Measurements from ENCODE around the gene PDE4D.

Gene PDE4D

DNA sequence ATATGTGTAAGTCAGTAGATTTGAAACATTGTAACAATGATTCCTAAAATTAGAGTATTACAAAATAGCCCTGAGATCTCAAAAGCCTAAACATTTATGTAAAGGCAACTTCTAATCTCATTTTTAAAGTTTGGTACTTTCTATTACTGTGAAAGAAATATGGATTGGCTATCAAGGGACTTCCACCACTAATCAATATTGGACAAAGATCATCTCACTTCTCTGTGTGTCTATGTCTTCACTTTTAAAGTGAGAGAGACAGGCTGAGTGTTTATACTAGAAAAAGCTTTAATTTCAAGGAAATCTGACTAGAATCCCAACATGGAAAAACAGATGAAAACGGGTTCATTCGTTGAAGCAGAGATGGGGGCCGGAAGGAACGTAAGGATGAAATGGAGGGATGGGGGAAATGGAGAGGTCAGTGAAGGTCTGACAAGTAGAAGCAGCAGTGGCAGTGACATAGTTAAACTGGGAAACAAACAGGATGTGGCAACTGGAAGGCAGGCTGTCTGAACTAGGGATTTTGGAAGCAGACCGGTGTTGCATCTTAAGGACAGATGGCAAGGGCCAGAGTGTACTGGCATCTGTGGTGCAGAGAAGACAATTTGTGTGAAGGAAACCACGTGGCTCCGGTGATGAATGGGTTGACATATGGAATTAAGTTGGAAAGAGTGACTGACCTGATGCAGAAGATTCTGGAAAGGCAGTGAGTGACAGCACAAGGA is 60.8 kb downstream of the PDE4D start:
- Histone ChIP-seq H3K36me3 (ENCODE audit: control insufficient read depth, insufficient read depth, low read length) (no peaks in the 10 kb centered on the region), H3K27me3 (replicated peaks; ENCODE audit: control insufficient read depth, insufficient read depth, low read length) (no peaks in the 10 kb centered on the region), H3K4me3 (replicated peaks; ENCODE audit: low read depth, low read length) (no peak overlapping the region)
- no peak for DNase-seq (ENCODE audit: extremely low read depth, insufficient read length)
- TF ChIP-seq, protein P1, sequence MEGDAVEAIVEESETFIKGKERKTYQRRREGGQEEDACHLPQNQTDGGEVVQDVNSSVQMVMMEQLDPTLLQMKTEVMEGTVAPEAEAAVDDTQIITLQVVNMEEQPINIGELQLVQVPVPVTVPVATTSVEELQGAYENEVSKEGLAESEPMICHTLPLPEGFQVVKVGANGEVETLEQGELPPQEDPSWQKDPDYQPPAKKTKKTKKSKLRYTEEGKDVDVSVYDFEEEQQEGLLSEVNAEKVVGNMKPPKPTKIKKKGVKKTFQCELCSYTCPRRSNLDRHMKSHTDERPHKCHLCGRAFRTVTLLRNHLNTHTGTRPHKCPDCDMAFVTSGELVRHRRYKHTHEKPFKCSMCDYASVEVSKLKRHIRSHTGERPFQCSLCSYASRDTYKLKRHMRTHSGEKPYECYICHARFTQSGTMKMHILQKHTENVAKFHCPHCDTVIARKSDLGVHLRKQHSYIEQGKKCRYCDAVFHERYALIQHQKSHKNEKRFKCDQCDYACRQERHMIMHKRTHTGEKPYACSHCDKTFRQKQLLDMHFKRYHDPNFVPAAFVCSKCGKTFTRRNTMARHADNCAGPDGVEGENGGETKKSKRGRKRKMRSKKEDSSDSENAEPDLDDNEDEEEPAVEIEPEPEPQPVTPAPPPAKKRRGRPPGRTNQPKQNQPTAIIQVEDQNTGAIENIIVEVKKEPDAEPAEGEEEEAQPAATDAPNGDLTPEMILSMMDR (IDR thresholded peaks at IDR 0.05; ENCODE audit: insufficient read depth, low read length, poor library complexity, severe bottlenecking) = no peak

DNA sequence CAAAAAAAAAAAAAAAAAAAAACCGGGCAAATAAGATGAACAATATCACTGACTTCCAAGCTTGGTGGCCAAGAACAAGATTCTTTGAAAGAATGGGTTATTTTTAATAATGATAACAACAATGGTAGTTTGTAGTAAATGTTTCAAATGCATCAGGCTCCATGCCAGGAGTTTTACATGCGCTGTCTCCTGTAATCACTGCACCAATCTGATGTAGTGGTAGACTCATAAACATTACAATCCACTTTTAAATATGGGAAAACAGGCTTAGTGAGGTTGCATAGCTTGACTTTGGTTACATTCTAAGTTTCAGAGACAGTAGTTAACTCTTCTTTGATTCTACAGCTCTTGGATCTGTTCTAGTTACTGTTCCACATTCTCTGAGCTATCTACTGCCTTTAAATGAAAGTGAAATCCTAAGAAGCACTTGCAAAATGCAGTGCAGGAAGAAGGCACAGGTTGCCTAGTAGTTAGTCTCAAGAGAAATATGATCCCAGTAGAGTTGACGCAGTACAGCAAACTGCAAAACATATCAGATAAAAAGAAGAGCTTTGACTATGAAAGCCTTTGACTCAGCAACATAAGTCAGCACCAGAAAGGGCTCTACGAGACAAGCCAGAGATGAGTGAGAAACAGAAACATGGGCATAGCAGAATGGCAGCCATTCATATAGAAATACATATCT is 62.1 kb downstream of the PDE4D start:
- Histone ChIP-seq H3K27me3 (replicated peaks; ENCODE audit: control insufficient read depth, insufficient read depth, low read length) (no peaks in the 10 kb centered on the region), H3K36me3 (ENCODE audit: control insufficient read depth, insufficient read depth, low read length) (no peaks in the 10 kb centered on the region), H3K4me3 (replicated peaks; ENCODE audit: low read depth, low read length) (no peak overlapping the region)
- DNase-seq (ENCODE audit: extremely low read depth, insufficient read length) = no peak
- TF ChIP-seq, protein P1 (IDR thresholded peaks at IDR 0.05; ENCODE audit: insufficient read depth, low read length, poor library complexity, severe bottlenecking) = no peak

DNA sequence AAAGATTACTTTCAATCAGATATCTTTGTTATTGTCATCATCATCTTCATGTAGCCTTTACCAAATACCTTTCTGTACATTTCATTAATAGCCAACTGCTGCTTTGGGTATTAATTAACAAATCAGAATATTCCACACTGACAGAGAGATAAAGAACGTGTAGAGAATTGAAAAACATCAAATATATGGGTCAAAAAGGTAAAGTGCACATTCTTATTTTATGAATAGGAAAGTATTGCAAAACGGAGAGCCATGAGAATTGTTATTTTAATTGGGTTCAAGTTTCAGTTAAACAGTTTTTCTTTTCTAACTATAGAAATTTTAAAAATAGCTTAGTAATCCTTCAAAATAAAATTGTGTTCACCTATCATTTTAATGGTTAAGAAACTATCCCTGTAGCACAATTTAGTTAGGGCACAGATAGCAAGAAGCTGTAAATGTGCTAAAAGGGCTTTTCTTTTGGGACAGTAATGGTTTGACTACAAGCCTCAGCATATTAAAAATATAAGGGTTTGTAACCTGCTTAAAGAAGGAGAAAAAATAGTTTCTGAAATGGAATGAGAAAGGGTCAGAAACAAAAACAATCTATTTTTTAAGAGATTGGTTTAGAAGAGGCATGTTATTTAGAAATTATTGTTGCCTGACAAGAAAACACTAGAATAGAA is 62.9 kb downstream of the PDE4D start:
- TF ChIP-seq, protein P1 (IDR thresholded peaks at IDR 0.05; ENCODE audit: insufficient read depth, low read length, poor library complexity, severe bottlenecking) = no peak
- Histone ChIP-seq H3K36me3 (ENCODE audit: control insufficient read depth, insufficient read depth, low read length) (no peaks in the 10 kb centered on the region), H3K4me3 (replicated peaks; ENCODE audit: low read depth, low read length) (no peak overlapping the region), H3K27me3 (replicated peaks; ENCODE audit: control insufficient read depth, insufficient read depth, low read length) (no peaks in the 10 kb centered on the region)
- no peak for DNase-seq (ENCODE audit: extremely low read depth, insufficient read length)

DNA sequence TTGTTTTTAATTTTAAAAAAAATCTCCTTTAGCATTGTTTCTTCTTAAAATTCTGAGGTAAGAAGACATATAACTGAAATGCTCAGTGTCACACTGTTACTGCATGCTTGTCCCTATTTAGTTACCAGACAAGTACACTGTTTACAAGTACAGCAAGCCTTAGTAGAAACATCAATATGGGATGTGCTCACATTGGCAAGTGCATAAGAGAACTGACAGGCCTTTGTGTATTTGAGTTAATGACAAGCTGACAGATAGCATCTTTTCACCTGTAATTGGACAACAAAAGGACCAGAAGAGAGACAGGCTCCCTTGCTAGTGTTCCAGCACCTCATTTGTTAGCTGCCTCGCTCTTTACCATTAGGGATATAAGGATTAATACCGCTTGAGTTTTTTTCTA is 63.6 kb downstream of the PDE4D start:
- Histone ChIP-seq H3K27me3 (replicated peaks; ENCODE audit: control insufficient read depth, insufficient read depth, low read length) (no peaks in the 10 kb centered on the region), H3K36me3 (ENCODE audit: control insufficient read depth, insufficient read depth, low read length) (no peaks in the 10 kb centered on the region), H3K4me3 (replicated peaks; ENCODE audit: low read depth, low read length) (no peak overlapping the region)
- no peak for DNase-seq (ENCODE audit: extremely low read depth, insufficient read length)
- TF ChIP-seq, protein P1 (IDR thresholded peaks at IDR 0.05; ENCODE audit: insufficient read depth, low read length, poor library complexity, severe bottlenecking) = no peak

DNA sequence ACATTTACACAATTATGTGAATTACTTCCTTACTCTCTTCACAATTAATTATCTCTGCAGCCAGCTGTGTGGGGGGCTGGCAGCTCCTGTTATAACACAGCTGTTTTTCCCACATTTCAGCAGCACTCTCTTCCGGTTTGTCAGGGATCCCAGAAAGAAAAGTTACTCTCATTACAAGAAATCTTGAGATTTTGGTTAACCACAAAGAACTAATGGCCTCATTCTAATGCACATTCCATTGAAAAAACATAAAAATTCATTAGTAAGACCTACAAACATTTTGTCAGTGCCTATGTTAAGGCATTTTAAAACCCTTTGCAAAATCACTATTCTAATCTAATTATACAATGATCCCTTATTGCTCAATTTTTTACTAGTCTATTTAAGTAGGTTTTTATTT is 64.1 kb downstream of the PDE4D start:
- no peak for DNase-seq (ENCODE audit: extremely low read depth, insufficient read length)
- Histone ChIP-seq H3K27me3 (replicated peaks; ENCODE audit: control insufficient read depth, insufficient read depth, low read length) (no peaks in the 10 kb centered on the region), H3K36me3 (ENCODE audit: control insufficient read depth, insufficient read depth, low read length) (no peaks in the 10 kb centered on the region), H3K4me3 (replicated peaks; ENCODE audit: low read depth, low read length) (no peak overlapping the region)
- TF ChIP-seq, protein P1 (IDR thresholded peaks at IDR 0.05; ENCODE audit: insufficient read depth, low read length, poor library complexity, severe bottlenecking) = no peak
